Rectal smooth muscle tissue (tissue), 1 donor: ENCODE measurements around the gene CFTR.

Experiments used
- H3K27ac ChIP-seq: one replicate; pipeline ENCODE4 v1.7.0; 2013; ENCODE audit warnings: low read depth, low read length, inconsistent platforms
- H3K27me3 ChIP-seq: one replicate; pipeline ENCODE4 v1.7.0; 2013; ENCODE audit warnings: low read length; ENCODE audit not compliant: control insufficient read depth, insufficient read depth
- H3K36me3 ChIP-seq: one replicate; pipeline ENCODE4 v1.7.0; 2013; ENCODE audit warnings: low read length; ENCODE audit not compliant: control insufficient read depth, insufficient read depth
- H3K4me1 ChIP-seq: one replicate; pipeline ENCODE4 v1.7.0; 2013; ENCODE audit warnings: low read length; ENCODE audit not compliant: control insufficient read depth, insufficient read depth
- H3K4me3 ChIP-seq: one replicate; pipeline ENCODE4 v1.7.0; 2013; ENCODE audit warnings: low read length
- H3K9ac ChIP-seq: one replicate; pipeline ENCODE4 v1.7.0; 2013; ENCODE audit warnings: low read length

Gene CFTR

DNA sequence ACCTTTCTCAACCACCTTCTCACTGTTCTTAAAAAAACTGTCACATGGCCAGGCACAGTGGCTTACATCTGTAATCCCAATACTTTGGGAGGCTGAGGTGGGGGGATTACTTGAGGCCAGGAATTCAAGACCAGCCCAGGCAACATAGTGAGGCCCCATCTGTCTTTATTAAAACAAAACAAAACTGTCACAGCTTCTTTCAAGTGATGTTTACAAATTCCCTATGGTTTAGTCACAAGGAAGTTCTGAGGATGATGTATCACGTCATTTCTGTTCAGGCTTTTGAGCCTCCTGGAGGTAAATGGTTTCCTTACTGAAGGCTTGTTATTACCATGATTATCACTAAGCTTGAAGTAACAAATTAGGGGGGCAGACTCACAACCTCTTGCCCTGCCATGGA, 186.2 kb downstream of the CFTR start:
- Histone ChIP-seq H3K4me3 (no peak overlapping the region), H3K27ac (no peak overlapping the region), H3K4me1 (no peaks in the 10 kb centered on the region), H3K9ac (no peak overlapping the region), H3K36me3 (no peaks in the 10 kb centered on the region), H3K27me3 (no peaks in the 10 kb centered on the region)

DNA sequence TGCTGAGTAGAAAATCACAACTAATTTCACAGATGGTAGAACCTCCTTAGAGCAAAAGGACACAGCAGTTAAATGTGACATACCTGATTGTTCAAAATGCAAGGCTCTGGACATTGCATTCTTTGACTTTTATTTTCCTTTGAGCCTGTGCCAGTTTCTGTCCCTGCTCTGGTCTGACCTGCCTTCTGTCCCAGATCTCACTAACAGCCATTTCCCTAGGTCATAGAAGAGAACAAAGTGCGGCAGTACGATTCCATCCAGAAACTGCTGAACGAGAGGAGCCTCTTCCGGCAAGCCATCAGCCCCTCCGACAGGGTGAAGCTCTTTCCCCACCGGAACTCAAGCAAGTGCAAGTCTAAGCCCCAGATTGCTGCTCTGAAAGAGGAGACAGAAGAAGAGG, 186.9 kb downstream of the CFTR start:
- H3K4me3 ChIP-seq = no peak overlapping the region
- no peaks in the 10 kb centered on the region for H3K36me3 ChIP-seq
- no peak overlapping the region for H3K27ac ChIP-seq
- H3K4me1 ChIP-seq = no peaks in the 10 kb centered on the region
- H3K27me3 ChIP-seq = no peaks in the 10 kb centered on the region
- H3K9ac ChIP-seq = no peak overlapping the region

DNA sequence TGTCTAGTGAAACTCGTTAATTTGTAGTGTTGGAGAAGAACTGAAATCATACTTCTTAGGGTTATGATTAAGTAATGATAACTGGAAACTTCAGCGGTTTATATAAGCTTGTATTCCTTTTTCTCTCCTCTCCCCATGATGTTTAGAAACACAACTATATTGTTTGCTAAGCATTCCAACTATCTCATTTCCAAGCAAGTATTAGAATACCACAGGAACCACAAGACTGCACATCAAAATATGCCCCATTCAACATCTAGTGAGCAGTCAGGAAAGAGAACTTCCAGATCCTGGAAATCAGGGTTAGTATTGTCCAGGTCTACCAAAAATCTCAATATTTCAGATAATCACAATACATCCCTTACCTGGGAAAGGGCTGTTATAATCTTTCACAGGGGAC, 187.6 kb downstream of the CFTR start:
- no peak overlapping the region for H3K27ac ChIP-seq
- H3K9ac ChIP-seq = no peak overlapping the region
- H3K4me1 ChIP-seq = no peaks in the 10 kb centered on the region
- H3K4me3 ChIP-seq = no peak overlapping the region
- no peaks in the 10 kb centered on the region for H3K27me3 ChIP-seq
- H3K36me3 ChIP-seq = no peaks in the 10 kb centered on the region

DNA sequence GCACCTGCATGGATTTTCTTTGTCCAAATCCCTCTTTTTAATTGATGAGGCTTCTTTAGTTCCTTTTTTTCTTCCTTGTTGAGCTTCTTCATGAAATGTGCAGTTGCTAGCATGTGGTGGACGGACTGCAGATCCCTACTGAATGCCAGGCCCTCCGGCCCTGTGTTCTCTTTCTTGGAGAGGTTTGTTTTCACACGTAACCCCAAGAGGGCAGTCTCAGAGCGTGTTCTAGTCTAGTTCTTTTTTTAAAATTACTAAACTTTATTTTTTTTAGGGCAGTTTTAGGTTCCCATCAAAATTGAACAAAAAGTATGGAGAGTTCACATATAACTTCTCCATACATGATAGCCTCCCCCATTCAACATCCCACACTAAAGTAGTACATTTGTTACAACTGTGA, 190.0 kb downstream of the CFTR start:
- Histone ChIP-seq H3K9ac (no peak overlapping the region), H3K36me3 (no peaks in the 10 kb centered on the region), H3K4me1 (no peaks in the 10 kb centered on the region), H3K4me3 (no peak overlapping the region), H3K27me3 (no peaks in the 10 kb centered on the region), H3K27ac (no peak overlapping the region)

DNA sequence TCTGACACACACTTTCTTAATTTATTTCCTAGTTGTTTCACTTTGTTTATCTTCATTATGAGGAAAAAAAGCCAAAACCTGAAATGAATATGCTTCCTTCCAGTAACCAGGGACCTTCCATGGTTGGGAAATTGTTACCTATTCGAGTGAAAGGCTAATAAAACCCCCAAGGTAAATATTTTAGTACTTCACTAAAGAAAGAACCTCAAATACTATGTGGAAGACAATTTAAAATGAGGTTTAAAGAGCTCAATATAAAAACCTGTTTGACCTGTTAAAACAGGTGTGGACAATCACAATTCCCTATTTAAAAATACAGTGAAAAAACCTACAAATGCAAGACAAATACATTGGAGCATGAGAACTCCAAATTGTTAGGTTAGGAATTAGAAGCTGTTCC, 192.6 kb downstream of the CFTR start:
- H3K4me1 ChIP-seq = no peaks in the 10 kb centered on the region
- H3K4me3 ChIP-seq = no peak overlapping the region
- no peaks in the 10 kb centered on the region for H3K27me3 ChIP-seq
- no peaks in the 10 kb centered on the region for H3K36me3 ChIP-seq
- no peak overlapping the region for H3K9ac ChIP-seq
- H3K27ac ChIP-seq = no peak overlapping the region

DNA sequence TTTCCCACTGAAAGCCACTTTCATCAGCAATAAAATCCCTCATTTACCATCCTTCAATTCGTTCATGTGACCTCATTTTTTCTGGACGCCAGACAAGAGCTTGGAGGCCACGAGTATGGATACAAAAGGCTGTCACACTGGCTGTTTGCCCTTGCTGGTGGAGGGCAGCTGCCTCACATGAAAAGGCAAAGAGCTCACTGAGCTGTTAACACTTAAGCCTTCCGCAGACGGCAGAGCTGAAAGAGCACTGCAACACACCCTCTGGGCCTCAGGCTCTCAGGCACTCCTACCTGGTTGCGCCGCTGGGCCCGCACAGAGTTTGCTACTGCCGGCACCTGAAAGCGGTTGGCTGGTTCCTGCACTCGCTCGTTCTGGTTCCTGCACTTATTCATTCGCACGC, 193.5 kb downstream of the CFTR start:
- Histone ChIP-seq H3K27me3 (no peaks in the 10 kb centered on the region), H3K36me3 (no peaks in the 10 kb centered on the region), H3K4me1 (no peaks in the 10 kb centered on the region), H3K4me3 (peak overlapping the region; percentile 34), H3K27ac (no peak overlapping the region), H3K9ac (no peak overlapping the region)

DNA sequence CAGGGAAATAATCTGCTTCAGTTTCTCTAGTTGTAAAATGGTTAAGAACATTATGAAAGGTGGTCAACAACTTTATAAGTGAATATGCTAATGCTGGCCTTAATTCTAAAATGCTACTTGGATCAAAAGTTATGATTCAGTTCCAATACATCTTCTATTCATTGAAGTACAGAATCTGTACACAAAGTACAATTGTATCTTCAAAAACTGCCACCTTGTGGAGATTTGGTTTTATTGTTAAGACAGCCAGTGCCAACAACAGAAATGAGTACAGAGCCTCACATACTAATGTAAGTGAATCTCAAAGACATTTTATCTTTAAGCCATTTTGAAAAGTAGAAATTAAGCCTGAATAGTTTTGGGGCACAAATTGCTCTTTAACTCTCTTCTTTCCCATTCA, 194.0 kb downstream of the CFTR start:
- H3K9ac ChIP-seq = no peak overlapping the region
- peak overlapping the region; percentile 34 for H3K4me3 ChIP-seq
- H3K27ac ChIP-seq = no peak overlapping the region

DNA sequence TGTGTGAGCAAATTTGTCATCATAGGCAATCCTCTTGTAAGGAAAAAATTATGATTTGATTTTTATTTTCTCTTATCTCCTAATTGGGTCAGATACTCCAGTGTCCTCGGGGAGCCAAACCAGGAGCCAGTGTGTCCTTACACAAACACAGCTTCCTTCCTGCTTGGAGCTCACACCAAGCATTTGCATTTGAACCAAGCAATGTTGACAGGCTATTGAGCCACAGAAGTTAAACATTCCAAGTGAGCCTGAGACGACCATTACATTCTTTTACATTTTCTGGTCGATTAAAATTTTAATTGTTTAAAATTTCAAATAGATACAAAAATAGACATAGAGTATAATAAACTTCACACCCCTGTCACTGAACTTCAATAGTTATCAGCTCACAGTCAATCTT, 194.8 kb downstream of the CFTR start:
- Histone ChIP-seq H3K27ac (no peak overlapping the region), H3K27me3 (no peaks in the 10 kb centered on the region), H3K4me3 (no peak overlapping the region), H3K4me1 (no peaks in the 10 kb centered on the region), H3K9ac (no peak overlapping the region), H3K36me3 (no peaks in the 10 kb centered on the region)

More for the DNA sequence above, 194.0 kb downstream of the CFTR start:
- no peaks in the 10 kb centered on the region for H3K27me3 ChIP-seq
- H3K36me3 ChIP-seq = no peaks in the 10 kb centered on the region
- no peaks in the 10 kb centered on the region for H3K4me1 ChIP-seq

DNA sequence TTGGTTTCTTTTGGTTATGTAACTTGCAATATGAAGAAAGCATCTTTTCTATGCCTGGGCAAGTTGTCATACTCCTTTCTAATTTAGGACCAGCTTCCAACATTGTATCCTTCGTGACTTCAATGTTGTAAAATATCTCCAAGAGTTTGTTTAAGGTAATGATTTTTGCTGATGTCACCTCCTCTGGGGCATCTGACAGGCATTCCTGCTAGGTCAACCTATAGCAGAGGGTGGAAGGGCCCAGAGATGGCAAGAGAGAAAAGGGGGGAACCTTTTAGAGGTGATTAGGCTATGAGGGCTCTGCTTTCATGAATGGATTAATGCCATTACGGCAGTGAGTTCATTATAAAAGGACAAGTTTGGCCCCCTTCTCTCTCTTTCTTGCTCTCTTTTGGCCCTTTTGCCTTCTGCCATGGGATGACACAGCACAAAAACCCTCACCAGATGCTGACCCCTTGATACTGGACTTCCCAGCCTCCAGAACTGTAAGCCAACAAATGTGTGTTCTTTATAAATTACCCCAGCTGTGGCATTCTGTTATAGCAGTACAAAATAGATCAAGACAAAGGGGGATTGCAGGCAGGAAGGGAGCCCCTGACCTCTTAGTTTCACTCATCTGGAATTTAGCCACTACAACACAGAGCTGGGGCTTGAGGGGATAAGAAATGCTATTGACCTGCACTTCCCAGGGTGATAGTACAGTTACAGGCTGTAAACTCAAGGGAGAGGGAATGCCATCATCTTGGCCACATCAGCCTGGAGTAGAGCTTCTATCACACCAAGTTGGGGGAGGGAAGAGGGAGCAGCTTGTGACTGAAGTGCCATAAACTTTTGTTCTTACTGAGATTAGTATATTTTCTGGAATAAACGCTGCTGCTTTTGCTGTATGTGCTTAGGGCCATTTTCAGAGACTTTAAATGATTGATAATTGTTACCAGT, 195.9 kb downstream of the CFTR start:
- H3K4me3 ChIP-seq = no peak overlapping the region
- no peak overlapping the region for H3K9ac ChIP-seq
- H3K4me1 ChIP-seq = no peaks in the 10 kb centered on the region
- no peaks in the 10 kb centered on the region for H3K27me3 ChIP-seq
- H3K27ac ChIP-seq = no peak overlapping the region
- H3K36me3 ChIP-seq = no peaks in the 10 kb centered on the region

DNA sequence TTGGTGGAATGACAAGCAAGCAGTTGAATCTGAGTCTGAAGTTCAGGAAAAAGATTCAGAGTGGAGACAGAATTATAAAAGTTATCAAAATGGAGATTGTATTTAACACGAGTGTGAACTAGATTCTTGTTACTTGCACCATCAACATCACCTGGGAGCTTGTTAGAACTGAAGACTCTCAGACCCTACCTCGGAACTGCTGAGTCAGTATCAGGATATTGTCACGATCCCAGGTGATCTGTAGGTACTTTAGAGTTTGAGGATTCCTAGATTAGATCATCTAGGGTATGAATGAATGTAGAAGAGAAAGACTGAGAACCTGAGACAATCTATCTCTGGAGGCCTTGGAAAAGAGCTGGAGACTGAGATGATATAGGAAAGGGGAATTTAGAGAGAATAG, 199.3 kb downstream of the CFTR start:
- Histone ChIP-seq H3K36me3 (no peaks in the 10 kb centered on the region), H3K9ac (no peak overlapping the region), H3K4me1 (no peaks in the 10 kb centered on the region), H3K4me3 (no peak overlapping the region), H3K27ac (no peak overlapping the region), H3K27me3 (no peaks in the 10 kb centered on the region)

DNA sequence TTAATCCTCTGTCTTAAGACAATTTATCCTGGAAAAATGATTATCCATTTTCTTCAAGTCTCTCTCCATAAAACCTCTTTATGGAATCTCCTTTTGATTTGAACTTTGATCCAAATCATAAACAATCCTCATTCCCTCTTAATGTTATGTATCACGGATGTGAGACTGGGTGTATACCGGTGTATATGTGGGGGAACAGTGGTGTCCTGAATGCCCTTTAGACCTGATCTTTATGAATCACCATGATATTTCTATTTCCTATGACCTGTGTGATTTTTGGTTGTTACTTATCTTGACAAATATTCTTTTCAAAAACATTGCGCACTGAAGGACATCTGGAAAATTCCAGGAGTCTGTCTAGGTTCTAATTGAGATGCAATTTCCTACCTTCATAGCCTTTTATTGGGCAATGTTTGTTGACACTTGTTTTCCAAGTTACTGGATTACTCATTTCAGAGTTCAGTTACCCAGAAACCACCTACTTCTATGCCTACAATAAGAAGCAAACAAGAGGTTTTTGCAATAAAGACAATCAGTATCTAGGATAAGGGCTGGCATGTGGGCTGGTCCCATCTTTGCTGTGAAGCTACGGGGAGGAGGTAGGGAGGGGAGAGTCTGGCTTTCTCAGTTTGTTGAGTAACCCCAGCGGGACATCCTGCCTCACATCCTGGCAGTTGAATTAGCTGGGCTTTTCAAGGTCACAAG, 203.0 kb downstream of the CFTR start:
- no peak overlapping the region for H3K4me3 ChIP-seq
- no peaks in the 10 kb centered on the region for H3K36me3 ChIP-seq
- H3K9ac ChIP-seq = no peak overlapping the region
- H3K27ac ChIP-seq = no peak overlapping the region
- no peaks in the 10 kb centered on the region for H3K4me1 ChIP-seq
- H3K27me3 ChIP-seq = no peaks in the 10 kb centered on the region

DNA sequence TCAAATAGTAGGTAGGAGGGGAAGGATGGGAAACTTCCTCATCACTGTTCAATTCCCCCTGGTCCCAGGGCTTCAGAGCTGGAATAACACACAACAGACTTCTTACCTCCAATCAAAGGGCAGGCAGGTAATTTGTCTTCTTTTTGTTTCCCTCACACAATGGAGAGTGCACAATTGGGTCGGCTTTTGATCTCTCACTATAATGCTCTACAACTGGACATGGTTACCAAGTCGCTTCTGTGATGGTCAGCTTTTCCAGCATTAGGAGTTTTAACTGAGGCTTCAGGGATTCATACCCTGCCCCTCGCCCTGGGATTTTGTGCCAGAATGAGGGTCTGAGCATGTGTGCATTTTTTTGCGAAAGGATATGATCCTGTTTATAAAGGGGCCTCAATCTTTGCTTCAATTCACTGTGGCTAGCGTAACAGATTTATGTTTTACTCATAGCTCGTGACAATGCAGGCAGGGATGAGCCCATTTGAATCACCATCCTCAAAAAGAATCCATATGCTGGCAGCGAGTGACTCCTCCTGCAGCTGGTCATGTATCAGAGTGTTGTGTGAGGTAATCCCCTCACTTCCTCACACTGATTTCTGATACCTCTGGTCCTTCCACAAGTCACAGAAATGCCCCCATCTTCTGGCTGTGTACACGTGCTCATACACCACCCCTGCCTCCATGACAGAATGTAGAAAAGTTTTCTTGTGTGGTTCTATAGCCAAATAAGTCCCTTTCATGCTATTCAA, 203.8 kb downstream of the CFTR start:
- Histone ChIP-seq H3K4me1 (no peaks in the 10 kb centered on the region), H3K27ac (no peak overlapping the region), H3K9ac (no peak overlapping the region), H3K36me3 (no peaks in the 10 kb centered on the region), H3K4me3 (no peak overlapping the region), H3K27me3 (no peaks in the 10 kb centered on the region)
